Measurements from ENCODE around the gene SLC25A29.

SLC25A29 gene

DNA sequence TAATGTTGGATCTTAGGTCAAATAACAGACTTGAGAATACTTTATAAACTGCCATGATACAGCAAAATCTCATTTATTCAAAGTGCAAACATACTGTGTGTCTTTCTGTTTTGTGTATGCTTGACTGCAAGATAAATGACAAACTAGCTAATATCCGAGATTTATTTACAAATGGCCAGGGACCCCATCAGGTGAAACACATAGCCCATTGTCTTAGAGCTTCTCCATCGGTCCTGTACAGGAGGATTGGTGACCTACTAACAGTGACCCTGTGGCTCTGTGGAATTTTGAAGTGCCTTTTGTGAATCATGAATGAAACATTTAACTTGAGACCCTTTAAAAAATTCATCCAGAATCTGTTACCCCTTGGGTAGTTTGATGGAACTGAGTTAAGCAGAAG is 27.1 kb downstream of the SLC25A29 start:
- no peak for DNase-seq

DNA sequence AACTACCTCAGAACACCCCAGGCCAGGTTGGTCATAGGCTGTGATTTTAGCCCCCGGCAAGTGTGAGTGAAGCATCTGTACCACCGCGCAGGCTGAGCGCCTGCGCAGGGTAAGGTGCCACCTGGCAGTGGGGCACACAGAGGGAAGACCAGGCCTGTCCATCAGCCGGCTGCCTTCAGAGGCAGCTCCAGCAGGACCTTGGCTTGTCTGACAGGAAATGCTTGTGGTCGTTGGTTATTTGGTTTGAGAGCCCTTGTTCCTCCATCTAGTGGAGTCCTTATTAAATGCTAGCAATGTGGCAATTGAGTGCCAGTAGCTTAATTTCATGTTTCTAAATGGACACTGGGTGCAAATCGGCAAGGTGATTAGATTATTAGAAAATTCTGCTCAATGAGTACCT is 27.5 kb downstream of the SLC25A29 start:
- DNase-seq: no peak

DNA sequence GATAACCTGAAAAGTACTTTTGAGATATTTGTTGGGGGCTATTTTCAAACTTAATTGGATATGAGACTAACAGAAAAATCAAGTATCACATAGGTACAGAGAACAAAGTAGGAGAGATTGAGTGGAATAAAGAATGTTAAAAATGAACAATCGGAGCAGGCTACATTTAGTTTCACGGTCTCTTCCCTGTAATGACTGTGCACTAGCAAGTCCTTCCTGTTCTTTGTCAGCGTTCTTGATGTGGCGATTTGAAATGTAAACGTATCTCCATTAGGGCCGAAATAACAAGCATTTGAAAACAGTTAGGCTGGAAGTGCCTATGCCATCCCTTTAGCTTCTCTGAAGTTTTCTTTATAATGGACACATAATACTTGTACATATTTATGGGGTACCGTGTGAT is 31.0 kb downstream of the SLC25A29 start:
- no peak for DNase-seq

DNA sequence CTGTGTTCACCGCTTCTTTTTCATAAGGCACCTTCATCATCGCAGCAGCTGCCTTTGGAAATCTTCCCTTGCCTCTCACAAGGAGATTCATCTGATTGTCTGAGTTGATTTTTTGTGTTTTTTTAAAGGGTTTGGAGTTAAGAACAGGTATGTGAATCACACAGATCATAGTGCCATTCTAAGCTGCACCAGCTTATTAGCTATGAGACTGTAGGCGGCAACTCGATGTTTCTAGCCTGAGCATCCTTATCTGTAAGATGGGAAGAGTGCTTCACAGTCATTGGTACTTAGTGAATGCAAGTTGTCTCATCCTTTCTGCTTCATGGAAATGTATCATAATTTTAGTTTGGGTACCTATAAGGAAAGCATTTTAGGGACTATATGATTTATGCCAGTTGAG is 32.0 kb downstream of the SLC25A29 start:
- DNase-seq: no peak

DNA sequence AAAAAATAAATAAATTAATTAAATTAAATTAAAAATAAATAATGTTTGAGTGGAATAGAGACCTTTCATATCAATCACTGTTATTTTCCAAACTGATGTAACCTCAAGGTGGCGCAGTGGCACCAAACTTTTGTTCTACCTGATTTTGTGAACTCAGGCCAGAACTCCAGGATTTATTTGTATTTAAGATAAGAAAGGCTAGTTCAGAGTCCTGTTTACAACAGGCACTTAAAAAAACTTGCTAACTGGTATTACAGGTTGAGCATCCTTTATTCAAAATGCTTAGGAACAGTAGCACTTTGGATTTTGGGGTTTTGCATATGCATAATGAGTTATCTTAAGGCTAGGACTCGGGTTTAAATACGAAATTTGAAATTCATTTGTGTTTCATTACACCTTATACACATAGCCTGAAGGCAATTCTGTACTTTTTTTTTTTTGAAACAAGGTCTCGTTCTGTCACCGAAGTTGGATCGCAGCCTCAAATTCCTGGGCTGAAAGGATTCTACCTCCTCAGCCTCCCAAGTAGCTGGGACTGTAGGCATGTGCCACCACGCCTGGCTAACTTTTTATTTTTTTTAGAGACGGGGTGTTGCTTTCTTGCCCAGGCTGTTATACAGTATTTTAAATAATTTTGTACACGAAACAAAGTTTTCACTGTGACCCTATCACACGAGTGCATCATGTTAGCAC is 34.9 kb downstream of the SLC25A29 start:
- no peak for DNase-seq

DNA sequence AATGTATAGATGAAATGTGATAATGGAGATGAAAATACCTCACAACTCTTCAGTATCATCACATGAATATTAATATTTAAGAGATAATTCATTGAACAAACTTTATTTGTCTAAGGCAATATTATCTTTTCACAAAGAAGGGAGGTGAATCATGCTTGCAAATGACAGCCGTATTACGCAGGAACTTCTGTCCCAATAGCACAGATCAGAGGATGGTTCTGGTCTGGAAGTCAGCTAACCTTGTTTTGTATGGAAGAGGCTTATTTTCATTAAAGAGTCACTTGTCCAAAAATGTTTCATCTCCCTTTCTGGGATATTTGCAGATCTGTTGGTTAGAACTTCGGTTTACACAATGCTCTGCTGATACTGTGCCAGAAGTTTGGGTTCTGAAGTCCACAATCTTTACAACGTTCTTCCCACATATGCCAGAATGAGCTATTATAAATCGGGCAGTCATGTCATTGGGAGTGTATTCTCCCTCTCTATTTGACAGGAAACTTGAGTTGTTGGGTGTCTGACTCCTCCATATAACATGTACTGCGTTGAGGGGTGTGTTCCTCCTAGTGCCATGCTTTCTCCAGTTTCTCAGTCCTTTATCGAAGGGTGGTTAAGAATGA is 37.5 kb downstream of the SLC25A29 start:
- no peak for DNase-seq

DNA sequence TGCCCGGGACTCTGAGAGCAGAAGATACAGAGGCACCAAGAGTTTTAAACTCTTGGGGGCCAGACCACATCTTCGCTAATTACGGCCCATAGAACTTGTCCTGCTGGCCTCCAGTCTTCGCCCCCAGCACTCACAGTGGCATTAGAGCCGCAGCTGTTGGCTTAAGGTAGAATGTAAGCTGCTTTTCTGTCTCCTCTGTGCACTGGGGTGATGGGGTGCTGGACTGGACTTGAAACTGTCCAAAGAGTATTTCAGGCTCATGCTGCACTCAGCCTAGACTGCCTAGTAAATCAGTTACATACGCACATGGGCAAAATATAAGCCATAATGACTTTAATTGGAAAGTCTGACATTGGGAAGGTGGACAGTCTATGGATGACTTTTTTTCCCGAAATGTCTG is 38.3 kb downstream of the SLC25A29 start:
- no peak for DNase-seq

DNA sequence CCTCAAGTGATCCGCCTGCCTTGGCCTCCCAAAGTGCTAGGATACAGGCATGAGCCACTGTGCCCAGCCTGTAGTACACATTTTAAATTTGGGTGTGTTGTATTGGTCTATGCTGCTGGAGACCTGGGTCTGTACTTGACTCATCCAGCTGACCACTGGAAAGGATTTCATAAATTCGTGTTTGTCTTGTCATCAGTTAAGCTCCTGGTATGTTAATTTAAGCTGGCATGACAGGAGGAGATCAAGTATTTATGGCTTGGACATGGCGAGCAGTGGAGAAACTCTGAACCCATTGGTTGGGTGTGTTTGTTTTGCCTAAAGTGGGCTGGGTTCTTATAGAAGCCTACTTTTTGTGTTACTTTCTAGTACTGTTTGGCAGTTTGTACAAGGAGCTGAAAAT is 43.1 kb downstream of the SLC25A29 start:
- no peak for DNase-seq

DNA sequence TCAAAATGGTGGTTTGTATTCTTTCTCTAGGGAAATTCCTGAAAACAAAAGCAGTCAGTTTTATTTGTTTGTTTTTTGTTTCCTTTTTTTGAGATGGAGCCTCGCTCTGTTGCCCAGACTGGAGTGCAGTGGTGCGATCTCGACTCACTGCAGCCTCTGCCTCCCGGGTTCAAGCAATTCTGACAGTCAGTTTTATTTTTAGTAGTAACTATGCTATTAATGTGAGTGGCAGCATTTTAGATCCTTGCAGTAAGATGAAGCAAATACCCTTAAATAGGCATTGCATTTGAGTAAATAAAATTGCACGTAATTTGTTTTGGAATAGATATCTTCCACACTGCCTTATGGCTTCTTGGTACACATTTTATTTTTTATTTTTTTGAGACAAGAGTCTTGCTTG is 43.7 kb downstream of the SLC25A29 start:
- DNase-seq: no peak

DNA sequence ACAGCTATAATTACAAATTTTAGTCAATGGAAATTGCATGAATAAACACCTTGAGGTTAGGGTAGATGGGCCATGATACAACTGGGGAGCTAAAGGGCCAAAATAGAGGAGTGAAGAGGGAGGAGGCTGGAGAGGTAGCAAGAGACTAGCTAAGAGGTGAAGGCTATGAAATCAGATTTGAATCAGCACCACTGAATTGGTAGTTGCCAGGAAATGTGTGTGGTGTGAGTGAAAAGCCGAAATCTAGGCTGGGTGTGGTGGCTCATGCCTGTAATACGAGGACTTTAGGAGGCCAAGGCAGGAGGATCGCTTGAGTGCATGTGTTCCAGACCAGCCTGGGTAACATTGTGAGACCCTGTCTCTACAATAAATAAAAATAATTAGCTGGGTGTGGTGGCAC is 44.6 kb downstream of the SLC25A29 start:
- DNase-seq: no peak

DNA sequence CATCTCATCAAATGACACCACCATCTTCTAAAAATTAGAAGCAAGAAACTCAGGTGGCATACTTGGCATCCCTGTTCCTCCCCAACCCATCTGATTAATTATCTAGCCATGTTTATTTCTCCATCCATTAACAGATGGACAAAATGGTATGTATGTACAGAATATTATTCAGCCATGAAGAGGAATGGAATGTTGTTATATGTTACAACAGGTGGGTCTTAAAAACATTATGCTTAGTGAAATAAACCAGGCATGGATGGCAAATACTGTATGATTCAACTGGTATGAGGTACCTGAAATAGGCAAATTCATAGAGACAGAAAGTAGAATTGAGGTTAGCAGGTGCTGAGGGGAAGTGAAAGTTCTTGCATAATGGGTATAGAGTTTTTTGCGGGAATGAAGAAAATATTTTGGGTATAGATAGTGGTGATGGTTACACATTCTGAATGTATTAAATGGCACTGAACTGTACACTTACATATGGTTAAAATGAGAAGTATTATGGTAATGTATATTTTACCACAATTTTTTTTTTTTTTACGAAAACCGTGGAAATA is 49.8 kb downstream of the SLC25A29 start:
- no peak for DNase-seq

DNA sequence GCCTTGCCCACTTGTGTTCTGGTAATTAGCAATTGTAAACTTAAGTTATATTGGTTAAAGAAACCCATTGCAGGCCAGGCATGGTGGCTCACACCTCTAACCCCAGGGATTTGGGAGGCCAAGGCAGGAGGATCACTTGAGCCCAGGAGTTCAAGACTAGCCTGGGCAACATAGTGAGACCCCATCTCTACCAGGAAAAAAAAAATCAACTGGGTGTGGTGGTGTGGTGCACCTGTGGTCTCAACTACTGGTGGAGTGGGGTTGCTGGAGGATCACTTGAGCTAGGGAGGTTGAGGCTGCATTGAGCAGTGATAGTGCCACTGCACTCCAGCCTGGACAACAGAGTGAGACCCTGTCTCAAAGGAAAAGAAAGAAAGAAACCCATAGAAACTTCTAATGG is 53.6 kb downstream of the SLC25A29 start:
- DNase-seq: no peak

DNA sequence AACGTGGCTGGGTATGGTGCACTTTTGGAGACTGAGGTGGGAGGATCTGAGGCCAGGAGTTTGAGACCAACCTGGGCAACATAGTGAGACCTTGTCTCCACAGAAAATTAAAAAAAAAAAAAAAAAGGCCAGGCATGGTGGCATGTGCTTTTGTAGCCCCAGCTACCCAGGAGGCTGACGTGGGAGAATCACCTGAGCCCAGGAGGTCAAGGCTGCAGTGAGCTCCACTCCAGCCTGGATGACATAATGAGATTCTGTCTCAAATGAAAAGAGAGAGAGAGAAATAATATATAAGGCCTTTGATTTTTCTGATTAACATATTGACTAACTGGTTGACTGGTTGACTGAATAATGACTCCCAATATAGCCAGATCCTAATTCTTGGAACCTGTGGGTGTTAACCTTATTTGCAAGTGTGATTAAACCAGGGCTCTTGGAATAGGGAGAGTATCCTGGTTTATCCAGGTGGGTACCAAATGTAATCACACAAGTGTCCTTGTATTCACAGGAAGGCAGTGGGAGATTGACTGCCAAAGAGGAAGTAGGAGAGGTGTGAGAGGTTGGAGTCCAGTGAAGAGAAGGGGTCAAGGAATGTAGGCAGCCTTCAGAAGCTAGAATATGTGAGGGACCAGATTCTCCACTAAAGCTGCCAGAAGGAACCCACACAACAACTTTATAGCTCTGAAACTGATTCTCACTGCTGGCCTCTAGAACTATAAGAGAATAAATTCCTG is 55.3 kb downstream of the SLC25A29 start:
- DNase-seq: no peak

DNA sequence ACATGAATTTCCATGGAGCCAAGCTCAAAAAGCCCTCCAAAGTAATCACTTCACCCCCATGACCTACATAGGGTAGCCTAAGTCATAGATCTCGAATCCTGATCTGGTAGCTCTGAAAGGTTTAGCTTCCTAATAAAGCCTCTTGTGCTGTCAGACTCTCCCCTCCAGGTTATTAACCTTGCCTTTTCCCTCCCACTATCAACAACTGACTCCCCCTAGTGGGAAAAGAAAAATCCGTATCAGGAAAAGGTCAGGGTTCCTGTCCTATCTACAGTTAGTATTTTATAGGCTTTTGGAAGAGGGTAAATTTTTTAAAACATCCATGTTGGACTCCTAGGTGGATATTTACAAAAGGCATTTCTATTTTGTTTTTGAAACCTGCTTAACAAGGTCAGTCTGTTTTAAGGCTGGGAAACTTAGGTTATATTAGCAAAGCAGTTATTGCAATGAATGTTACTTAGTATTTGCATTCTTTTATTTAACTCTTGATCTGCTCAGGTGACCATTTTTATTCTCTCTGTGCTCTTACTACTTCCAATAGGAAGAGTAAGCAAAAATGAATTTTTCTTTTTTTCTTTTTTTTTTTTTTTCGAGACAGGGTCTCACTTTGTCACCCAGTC is 59.3 kb downstream of the SLC25A29 start:
- no peak for DNase-seq

DNA sequence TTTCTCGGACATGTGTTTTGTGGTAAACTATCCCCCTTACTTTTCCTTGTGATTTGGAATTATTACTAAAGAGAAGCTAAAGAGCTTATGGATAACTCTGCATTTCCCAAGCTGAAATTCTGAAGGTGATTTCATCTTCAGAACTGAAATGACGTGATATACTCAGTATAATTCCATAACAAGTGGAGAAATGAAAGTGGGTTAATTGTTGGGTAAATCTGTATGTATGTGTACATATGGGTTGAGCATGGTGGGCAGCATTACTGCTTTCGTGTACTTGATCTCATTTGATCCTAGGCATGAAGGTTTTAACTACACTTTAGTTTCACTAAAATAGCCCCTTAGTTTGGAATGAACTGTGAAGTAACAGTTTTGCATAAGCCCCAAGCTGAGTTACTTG is 63.2 kb downstream of the SLC25A29 start:
- DNase-seq: no peak

DNA sequence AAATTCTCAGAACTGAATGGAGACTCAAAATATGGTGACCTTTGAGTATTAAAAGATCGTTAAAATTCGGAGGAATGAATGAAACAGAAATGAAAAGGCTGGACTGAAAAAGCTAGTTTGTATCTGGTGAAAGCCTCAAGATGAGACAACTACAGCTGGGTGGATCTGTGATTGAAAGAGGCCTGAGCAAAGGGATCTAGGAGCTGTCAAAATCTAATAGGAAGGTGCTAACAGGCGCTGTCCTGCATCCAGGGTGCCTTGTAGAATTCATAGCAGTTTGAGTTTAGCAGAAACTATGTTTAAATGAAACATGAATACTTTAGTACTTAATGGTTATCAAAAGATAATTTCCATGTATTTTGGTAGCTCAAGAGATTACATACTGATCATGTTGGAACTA is 65.0 kb downstream of the SLC25A29 start:
- DNase-seq: no peak
